Measurements from ENCODE around the gene NFATC2. TPM values are rescaled to one million over a fixed set of nuclear protein-coding genes. Genes with fewer than 3 reads are reported as not detected.

Gene NFATC2
- total RNA-seq, 1 donor from 2014 or later, result 2.0 TPM

DNA sequence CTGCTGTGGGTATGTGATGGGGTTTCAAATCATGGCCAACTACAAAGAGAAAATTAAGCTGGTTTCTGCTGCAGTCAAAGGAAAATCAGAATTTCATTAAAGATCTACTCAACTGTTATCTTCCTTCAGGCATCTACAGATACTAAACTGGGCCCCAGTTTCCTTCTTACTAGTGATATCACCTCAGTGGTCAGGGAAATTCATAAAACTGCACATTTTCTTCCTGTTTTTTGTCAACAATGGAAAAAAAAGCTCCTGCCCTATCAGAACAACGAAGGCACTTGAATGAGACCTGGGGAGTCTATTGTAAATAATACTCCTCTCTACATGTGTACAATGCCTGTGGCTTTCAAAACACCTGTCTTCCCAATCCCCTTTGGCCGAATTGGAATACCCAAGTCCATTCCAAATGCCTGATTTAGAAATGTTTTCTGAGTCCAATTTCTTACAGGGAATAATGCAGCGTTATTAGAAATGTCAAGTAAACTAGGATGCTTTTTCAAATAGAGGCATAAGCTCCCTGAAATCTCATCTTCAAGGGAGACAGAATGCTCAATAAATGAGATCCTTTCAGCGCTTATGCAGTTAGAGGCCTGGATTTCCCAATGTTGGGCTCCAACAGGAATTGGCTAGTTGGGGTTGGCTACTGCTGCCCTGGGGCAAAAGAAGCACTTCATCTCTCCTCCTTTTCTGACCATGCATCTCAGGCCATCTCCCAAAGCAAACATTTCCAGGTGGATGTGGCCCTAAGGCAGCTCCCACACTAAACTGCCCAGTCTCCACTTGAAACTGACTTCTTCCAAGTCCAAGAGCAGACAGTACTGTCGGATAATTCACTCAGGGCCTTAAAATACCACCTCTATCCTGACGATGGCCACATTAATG is 143.3 kb downstream of the NFATC2 start:
- Mint-ChIP-seq H3K36me3 (ENCODE audit: low read depth) (no peaks in the 10 kb centered on the region), H3K27ac (ENCODE audit: unreplicated experiment) (no peak overlapping the region), H3K4me3 (ENCODE audit: unreplicated experiment) (no peak overlapping the region), H3K27me3 (ENCODE audit: low read depth) (no peaks in the 10 kb centered on the region), H3K9me3 (ENCODE audit: low read depth) (no peaks in the 10 kb centered on the region), H3K4me1 (ENCODE audit: low read depth) (peaks cover 6% of the 10 kb centered on the region)
- DNase-seq (ENCODE audit: low spot score), result no peak
- TF ChIP-seq, protein P1, sequence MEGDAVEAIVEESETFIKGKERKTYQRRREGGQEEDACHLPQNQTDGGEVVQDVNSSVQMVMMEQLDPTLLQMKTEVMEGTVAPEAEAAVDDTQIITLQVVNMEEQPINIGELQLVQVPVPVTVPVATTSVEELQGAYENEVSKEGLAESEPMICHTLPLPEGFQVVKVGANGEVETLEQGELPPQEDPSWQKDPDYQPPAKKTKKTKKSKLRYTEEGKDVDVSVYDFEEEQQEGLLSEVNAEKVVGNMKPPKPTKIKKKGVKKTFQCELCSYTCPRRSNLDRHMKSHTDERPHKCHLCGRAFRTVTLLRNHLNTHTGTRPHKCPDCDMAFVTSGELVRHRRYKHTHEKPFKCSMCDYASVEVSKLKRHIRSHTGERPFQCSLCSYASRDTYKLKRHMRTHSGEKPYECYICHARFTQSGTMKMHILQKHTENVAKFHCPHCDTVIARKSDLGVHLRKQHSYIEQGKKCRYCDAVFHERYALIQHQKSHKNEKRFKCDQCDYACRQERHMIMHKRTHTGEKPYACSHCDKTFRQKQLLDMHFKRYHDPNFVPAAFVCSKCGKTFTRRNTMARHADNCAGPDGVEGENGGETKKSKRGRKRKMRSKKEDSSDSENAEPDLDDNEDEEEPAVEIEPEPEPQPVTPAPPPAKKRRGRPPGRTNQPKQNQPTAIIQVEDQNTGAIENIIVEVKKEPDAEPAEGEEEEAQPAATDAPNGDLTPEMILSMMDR (IDR thresholded peaks at IDR 0.05), result no peak

DNA sequence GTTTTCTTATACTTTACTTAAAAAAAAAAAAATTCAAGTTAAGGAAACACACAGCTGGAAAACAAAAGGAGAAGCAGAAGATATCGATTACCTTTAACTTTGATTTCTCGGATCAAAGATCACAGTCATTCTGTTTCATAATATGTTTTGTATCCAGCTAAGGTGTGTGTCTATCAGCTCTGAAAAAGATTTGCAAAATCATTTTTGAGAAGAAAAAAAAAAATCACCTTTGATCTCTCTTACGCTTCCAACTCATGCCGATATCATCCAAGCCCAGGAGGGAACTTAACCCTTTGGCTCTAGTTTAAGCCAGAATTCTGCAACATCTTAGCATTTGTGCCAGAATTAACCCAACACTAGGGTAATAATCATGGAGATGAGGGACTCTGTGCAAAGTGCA is 144.0 kb downstream of the NFATC2 start:
- Mint-ChIP-seq H3K4me3 (ENCODE audit: unreplicated experiment) (no peak overlapping the region), H3K4me1 (ENCODE audit: low read depth) (peaks cover 13% of the 10 kb centered on the region), H3K27me3 (ENCODE audit: low read depth) (no peaks in the 10 kb centered on the region), H3K27ac (ENCODE audit: unreplicated experiment) (no peak overlapping the region), H3K36me3 (ENCODE audit: low read depth) (no peaks in the 10 kb centered on the region), H3K9me3 (ENCODE audit: low read depth) (no peaks in the 10 kb centered on the region)
- TF ChIP-seq, protein P1 (IDR thresholded peaks at IDR 0.05), result no peak
- DNase-seq (ENCODE audit: low spot score), result no peak

DNA sequence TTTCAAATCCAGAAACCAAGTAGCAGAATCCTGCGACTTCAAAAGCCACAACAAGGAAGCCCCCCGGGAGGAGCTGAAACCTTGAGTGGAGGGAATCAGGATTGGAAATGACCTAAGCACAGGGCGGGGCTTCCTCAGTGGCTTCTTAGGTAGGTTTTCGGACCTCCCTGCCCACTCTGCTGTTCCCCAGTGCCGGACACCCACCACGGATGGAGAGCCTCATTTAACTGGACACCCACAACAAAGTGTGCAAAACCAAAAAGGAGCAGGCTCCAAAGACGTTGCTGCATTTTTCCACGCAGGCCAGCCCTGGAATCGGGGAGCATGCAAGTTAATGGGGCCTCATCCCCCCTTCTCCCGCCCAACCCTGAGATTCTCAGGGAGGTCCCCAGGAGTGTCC is 144.4 kb downstream of the NFATC2 start:
- no peak overlapping the region for H3K27ac Mint-ChIP-seq (ENCODE audit: unreplicated experiment)
- DNase-seq (ENCODE audit: low spot score), result no peak
- TF ChIP-seq, protein P1 (IDR thresholded peaks at IDR 0.05), result no peak
- H3K4me3 Mint-ChIP-seq (ENCODE audit: unreplicated experiment), result no peak overlapping the region
- no peaks in the 10 kb centered on the region for H3K27me3 Mint-ChIP-seq (ENCODE audit: low read depth)
- no peaks in the 10 kb centered on the region for H3K9me3 Mint-ChIP-seq (ENCODE audit: low read depth)
- H3K4me1 Mint-ChIP-seq (ENCODE audit: low read depth), result peaks cover 15% of the 10 kb centered on the region
- H3K36me3 Mint-ChIP-seq (ENCODE audit: low read depth), result no peaks in the 10 kb centered on the region

DNA sequence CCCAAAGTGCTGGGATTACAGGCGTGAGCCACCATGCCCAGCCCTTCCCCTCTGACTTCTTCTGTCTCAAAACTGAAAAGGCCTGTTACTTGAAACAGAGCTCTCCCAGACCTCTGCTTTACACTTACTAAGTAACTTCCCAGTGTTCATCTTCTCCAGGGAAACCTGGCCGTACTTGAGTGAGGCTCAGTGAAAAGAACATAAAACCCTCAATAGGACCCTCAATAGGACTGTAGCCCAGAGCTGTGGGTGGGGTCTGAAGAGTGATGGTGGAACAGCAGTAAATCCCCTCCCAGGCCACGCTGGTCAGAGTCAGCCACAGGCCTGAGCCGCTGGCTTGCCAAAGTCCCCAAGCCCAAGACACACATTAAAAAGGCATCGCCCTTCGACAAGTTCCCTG is 145.4 kb downstream of the NFATC2 start:
- no peaks in the 10 kb centered on the region for H3K9me3 Mint-ChIP-seq (ENCODE audit: low read depth)
- TF ChIP-seq, protein P1 (IDR thresholded peaks at IDR 0.05), result no peak
- H3K36me3 Mint-ChIP-seq (ENCODE audit: low read depth), result no peaks in the 10 kb centered on the region
- H3K27me3 Mint-ChIP-seq (ENCODE audit: low read depth), result no peaks in the 10 kb centered on the region
- DNase-seq (ENCODE audit: low spot score), result no peak
- H3K4me3 Mint-ChIP-seq (ENCODE audit: unreplicated experiment), result no peak overlapping the region
- peaks cover 15% of the 10 kb centered on the region for H3K4me1 Mint-ChIP-seq (ENCODE audit: low read depth)
- H3K27ac Mint-ChIP-seq (ENCODE audit: unreplicated experiment), result no peak overlapping the region

DNA sequence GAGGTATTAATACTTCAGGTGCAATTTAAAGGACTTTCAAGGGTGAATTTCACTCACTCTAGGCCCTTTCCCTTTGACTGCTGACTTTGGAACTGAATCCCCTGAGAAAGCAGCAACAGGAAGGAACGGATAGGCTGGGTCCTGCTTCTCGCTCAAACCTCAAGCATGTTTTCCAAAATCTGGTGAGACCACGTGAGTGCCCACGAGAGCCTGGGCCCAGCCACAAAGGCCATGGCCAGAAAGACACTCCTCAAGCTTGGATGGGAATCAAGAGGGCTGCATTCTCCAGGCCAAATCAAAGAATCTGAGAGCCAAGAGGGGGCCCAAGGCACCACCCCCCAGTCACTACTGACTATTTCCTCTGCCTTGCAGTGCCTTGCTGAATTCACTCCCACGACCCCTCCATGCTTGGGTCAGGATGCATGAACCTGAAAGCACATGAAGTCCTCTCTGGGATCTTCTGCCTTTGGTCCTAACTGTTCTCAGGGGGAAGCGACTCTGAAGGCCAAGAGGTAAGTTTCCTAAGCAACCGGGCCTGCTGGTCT is 146.1 kb downstream of the NFATC2 start:
- H3K36me3 Mint-ChIP-seq (ENCODE audit: low read depth), result no peaks in the 10 kb centered on the region
- no peak overlapping the region for H3K27ac Mint-ChIP-seq (ENCODE audit: unreplicated experiment)
- peaks cover 15% of the 10 kb centered on the region for H3K4me1 Mint-ChIP-seq (ENCODE audit: low read depth)
- H3K9me3 Mint-ChIP-seq (ENCODE audit: low read depth), result no peaks in the 10 kb centered on the region
- H3K27me3 Mint-ChIP-seq (ENCODE audit: low read depth), result no peaks in the 10 kb centered on the region
- DNase-seq (ENCODE audit: low spot score), result no peak
- H3K4me3 Mint-ChIP-seq (ENCODE audit: unreplicated experiment), result no peak overlapping the region
- TF ChIP-seq, protein P1 (IDR thresholded peaks at IDR 0.05), result no peak

All from chondrocyte (in vitro differentiated cells).